Ishikawa (cell line): Measurements from ENCODE around the gene TGFBR3.

Experiments
- EGR1 ChIP-seq: IDR thresholded peaks from 2 replicates; pipeline ENCODE4 v1.6.1; 2012
- EP300 ChIP-seq: IDR thresholded peaks from 2 replicates; pipeline ENCODE4 v1.6.1; 2012; ENCODE audit warnings: borderline replicate concordance
- NFIC ChIP-seq: IDR thresholded peaks from 2 replicates; pipeline ENCODE4 v1.6.1; 2012
- RAD21 ChIP-seq: IDR thresholded peaks from 2 replicates; pipeline ENCODE4 v1.6.1; 2012; ENCODE audit warnings: low read depth
- TAF1 ChIP-seq: IDR thresholded peaks from 2 replicates; pipeline ENCODE4 v1.6.1; 2012; ENCODE audit warnings: low read depth, mild to moderate bottlenecking

GRCh38 chr1:91826248-91826647 is 59.7 kb downstream of the TGFBR3 start:
- no peak for TF ChIP-seq EGR1
- no peak for TF ChIP-seq NFIC
- TF ChIP-seq TAF1, result no peak
- TF ChIP-seq RAD21, result no peak
- no peak for TF ChIP-seq EP300
